ENCODE data around the gene ARHGEF10L.

ARHGEF10L gene

DNA sequence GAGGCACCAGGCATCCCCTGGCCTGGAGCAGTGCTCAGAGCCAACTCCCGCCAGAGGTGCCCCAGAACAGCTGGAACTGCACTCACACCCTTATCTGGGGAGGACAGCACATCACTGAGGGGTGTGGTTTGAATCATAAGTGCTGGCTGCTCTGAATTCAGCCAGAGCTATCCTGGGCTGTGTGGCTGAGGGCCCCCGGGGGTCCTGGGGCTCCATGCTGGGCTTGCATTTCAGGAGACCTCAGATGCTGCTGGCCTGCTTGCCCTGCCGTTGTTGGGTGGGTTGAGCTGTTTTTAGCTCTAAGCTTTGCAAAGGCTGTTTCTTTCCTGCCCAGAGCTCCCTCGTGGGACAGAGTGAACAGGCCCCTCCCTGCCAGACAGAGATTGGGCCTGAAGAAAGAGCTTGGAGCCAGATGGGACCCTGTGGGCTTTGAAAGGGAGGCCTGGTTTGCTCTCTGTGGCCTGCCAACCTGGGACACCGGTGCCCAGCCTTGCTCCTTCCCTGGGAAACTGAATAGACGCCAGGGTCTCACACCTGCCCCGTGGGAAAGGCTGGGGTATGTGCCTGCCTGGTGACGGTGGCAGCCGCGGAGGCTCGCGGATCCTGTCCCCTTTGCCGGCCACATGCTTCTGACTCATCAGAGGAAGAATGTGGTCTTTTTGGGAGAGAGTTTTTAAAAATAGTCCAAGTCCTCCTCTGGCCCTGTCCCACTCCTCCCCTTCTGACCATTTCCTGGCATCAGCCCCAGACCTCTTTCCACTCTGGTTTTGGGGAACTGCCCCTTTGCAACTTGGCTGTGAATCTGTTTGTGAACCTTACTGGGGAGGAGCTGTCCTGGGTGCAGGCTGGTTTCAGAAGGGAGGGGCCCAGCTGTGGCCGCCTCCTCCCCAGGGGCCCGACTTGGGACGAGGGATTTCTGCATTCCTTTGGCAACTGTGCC lies 30.0 kb downstream of the ARHGEF10L start:
- TF ChIP-seq, protein P1, sequence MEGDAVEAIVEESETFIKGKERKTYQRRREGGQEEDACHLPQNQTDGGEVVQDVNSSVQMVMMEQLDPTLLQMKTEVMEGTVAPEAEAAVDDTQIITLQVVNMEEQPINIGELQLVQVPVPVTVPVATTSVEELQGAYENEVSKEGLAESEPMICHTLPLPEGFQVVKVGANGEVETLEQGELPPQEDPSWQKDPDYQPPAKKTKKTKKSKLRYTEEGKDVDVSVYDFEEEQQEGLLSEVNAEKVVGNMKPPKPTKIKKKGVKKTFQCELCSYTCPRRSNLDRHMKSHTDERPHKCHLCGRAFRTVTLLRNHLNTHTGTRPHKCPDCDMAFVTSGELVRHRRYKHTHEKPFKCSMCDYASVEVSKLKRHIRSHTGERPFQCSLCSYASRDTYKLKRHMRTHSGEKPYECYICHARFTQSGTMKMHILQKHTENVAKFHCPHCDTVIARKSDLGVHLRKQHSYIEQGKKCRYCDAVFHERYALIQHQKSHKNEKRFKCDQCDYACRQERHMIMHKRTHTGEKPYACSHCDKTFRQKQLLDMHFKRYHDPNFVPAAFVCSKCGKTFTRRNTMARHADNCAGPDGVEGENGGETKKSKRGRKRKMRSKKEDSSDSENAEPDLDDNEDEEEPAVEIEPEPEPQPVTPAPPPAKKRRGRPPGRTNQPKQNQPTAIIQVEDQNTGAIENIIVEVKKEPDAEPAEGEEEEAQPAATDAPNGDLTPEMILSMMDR (IDR thresholded peaks at IDR 0.05; ENCODE audit: extremely low read depth, missing control alignments), result no peak
- no peak for DNase-seq (ENCODE audit: low spot score)

DNA sequence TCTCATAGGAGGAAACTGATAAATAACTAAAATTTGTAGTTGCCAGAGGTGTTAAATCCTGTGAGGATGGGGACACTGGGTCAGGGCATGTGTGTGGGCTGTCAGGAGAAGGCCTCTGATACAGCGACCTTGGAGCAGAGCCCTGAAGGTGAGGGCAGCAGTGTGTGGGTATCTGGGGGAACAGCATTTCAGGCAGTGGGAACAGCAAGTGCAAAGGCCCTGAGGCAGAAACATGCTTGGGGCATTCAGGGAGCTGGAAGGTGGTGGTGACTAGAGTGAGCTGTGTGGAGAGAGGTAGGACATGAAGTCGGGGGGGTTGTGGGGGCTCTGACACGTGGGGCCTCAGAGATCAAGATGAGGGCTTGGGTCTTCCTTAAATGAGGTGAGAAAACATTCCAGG lies 30.7 kb downstream of the ARHGEF10L start:
- DNase-seq (ENCODE audit: low spot score), result no peak
- TF ChIP-seq, protein P1 (IDR thresholded peaks at IDR 0.05; ENCODE audit: extremely low read depth, missing control alignments), result no peak

DNA sequence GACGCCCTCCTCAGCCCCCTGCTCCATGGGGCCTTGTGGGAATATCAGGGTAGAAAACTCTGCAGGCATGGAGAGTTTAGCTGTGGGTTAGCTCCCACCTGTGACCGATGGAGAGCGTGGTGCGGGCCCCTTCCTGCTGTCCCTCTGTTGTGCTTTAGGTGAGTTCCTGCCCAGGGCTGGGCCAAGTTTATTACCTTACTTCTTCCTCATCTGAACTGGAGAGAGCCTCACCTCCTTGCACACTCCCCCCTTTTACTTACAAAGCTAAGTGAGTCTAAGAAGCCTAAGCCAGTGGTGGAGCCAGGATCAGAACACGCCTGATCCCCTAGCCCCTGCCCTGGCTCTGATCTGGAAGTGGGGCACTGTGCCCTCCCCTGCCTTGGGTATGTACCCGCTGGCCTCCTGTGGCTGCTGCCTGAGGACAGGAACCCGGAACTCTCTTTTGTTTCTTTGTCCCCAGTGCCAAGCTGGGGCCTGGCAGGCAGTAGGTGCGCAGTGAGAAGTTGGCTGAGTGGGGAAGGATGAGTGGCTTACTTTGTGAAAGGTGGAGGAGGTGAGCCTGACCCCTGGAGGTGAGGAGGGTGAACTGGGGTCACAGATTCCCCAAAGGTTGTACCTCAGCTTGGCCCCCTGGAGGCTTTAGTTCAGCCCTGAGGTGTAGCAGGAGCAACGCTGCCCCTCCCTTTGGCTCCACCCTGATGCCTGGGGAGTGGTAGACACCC lies 32.9 kb downstream of the ARHGEF10L start:
- no peak for DNase-seq (ENCODE audit: low spot score)
- TF ChIP-seq, protein P1 (IDR thresholded peaks at IDR 0.05; ENCODE audit: extremely low read depth, missing control alignments), result peak; percentile 15

DNA sequence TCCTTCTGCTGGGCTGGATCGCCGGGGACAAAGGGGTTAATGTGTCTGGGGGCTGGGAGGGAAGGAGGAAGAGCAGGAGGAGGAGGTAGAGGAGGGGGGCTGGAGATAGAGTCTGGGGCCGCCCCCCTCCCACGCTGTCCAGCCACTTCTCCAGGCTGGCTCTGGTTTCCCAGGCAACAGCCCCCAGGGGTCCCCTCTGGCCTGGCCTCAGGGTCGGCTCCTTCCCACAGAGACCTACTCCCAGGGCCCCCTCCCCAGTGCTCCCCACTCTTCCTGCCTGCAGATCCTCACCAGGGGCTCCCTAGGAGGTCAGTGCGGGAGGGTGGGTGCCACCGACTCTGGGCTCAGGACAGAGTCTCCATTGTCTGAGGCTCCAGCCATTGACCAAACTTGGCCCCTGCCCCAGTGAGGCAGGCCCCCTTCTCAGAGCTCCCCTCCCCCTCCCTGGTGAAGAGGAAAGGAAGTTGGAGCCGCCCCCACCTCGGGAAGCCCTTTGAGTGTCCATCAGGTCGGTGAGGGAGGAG lies 34.1 kb downstream of the ARHGEF10L start:
- TF ChIP-seq, protein P1 (IDR thresholded peaks at IDR 0.05; ENCODE audit: extremely low read depth, missing control alignments), result no peak
- DNase-seq (ENCODE audit: low spot score), result no peak

DNA sequence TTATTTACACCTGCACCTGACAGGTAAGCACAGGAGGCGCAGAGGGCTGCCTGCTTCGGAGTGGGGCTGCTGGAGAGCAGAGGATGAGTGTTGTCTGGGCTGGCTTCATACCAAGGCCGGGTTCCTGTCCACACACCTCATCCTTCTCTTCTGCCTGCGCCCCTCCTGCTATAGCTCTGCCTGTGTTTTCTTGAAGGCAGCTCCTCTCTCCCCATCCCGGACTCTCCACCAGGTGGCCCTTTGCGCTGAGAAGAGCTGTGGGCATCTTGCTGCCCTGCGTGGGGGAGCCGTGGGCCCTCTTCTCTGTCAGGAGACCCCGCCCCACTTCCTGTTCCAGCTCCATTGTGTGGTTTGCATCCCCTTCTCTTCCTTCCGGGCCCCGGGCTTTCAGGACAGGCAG lies 35.0 kb downstream of the ARHGEF10L start:
- DNase-seq (ENCODE audit: low spot score), result no peak

DNA sequence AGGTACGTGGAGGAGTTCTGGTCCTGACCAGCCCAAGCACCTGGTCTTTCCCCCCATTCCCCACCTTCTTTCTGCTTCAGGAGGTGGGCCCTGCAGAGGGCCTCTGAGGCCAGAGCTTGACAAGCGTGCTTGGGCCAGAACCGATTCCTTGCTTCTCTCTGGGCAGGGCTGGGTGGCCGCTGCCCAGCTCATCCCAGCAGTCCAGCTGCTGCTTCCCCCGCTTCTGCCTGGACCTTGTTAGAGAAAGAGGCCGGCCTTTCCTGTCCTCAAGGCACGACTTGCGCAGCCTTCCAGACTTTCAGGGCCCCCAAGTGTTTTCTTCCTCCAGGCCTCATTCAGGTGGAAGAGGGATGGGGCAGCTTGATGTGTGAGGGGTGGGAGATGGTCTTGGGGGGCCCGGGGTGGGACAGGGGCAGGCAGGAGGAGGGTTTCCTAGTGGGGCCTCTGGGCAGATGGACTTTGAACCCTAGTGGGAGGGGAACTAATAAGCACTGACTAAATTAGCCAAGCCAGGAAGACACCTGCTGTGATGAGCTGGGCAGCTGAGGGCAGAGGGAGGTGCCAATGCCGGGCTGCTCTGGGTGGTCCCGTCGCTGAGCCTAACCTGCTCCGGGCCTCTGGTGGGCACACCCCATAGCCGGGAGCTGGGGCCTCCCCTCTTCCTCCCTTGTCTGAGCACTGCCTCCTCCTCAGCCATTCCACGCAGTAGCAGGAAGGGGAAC lies 36.5 kb downstream of the ARHGEF10L start:
- TF ChIP-seq, protein P1 (IDR thresholded peaks at IDR 0.05; ENCODE audit: extremely low read depth, missing control alignments), result no peak
- DNase-seq (ENCODE audit: low spot score), result no peak

More for the DNA sequence above, 35.0 kb downstream of the ARHGEF10L start:
- TF ChIP-seq, protein P1 (IDR thresholded peaks at IDR 0.05; ENCODE audit: extremely low read depth, missing control alignments), result no peak

Data from GM20000 (cell line).